ENCODE results near the gene CHST7.
"Not testable (repeated sequence)": the region's sequence is repeated elsewhere in the genome, so short reads cannot be mapped to it uniquely, and the experiment has no call there.

The CHST7 gene
- total RNA-seq: 8.7 to 24.0 (median 14.0) reads per million in 9 experiments

DNA sequence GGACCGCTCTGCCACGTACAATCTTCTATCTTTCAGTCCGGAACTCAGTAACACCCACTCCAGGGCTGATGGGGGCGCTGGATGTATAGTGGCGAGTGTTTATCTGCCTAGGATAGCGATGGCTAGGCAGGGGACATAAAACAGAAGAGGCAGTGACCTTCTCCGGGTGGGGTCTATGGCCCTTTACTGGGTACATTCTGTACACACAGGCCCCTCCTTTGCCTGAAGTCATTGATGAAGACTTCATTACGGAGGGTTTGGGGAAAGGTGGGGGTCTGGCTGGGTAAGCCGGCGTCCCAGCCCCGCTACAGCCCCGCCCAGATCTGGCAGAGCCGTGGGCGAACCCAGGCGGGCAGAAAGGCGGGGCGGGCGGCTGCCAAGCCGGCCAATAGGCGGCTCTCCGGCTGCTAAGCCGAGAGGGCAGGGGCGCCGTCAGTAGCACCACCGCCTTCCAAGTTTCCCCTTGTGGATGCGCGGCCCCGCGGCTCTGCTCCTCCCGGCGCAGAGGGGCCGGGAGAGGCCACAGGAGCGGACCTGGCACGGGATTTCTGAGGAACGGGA, at the start of gene CHST7:
TSS of gene CHST7 (plus strand) at position 435 of the 561 bp plus-strand sequence. CDS start 167 bp downstream, outside the sequence.
- Mint-ChIP-seq H3K9me3 (no peaks in the 10 kb centered on the region), H3K4me1 (ENCODE audit: low read depth in 2 of 2) (peaks cover 29 to 36% of the 10 kb centered on the region in 2 donors), H3K27me3 (no peaks in the 10 kb centered on the region), H3K4me3 (peak within 1 kb of the TSS; percentile 74 to 81), H3K27ac (peak within 1 kb of the TSS; percentile 76 to 90), H3K36me3 (ENCODE audit: insufficient read depth) (no peaks in the 10 kb centered on the region)
- DNase-seq (peak; percentile 42 to 57 (median 43)), ATAC-seq (replicated peaks) (peak; percentile 60)

GRCh38 chrX:46528640-46529039, 44.9 kb upstream of the CHST7 start:
- not testable (repeated sequence) for ATAC-seq (replicated peaks); DNase-seq; H3K4me3 Mint-ChIP-seq; H3K27ac Mint-ChIP-seq; H3K27me3 Mint-ChIP-seq; H3K4me1 Mint-ChIP-seq (ENCODE audit: low read depth in 2 of 2); H3K36me3 Mint-ChIP-seq (ENCODE audit: insufficient read depth); H3K9me3 Mint-ChIP-seq

DNA sequence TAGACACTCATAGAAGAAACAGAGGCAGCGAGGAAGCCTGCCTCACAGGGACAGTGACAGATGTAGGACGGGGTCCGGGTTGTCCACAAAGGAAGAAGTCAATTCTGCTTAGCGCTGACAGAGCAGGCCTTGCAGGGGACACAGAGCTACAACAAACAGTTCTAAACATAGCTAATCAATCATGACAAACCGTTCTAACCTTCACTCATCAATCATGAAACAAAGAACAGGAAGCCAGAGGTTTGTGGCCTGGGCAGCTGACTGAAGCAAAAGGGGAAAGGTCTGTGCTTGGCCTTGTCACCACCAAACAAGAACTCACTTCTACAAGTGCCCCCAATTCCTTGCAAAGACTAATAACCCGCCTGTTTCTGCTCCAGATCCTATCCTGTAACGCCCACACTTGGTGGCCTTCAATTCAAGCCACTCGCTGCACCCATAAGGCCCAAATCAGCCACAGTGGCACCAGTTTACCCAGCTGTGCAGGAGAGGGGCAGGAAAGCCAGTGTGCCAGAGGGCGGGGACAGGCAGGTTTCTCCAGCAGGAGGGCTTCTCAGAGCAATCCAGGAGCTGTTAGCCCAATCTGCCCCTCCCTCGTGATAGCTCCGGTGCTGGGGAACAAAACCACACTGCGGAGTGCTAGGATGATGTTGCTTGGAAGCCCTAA, 43.7 kb upstream of the CHST7 start:
- not testable (repeated sequence) for H3K36me3 Mint-ChIP-seq (ENCODE audit: insufficient read depth); H3K27me3 Mint-ChIP-seq; H3K4me3 Mint-ChIP-seq; H3K27ac Mint-ChIP-seq; H3K9me3 Mint-ChIP-seq; ATAC-seq (replicated peaks); H3K4me1 Mint-ChIP-seq (ENCODE audit: low read depth in 2 of 2); DNase-seq

GRCh38 chrX:46530404-46530908, 43.1 kb upstream of the CHST7 start:
- not testable (repeated sequence) for H3K4me1 Mint-ChIP-seq (ENCODE audit: low read depth in 2 of 2); H3K9me3 Mint-ChIP-seq; DNase-seq; H3K36me3 Mint-ChIP-seq (ENCODE audit: insufficient read depth); H3K27me3 Mint-ChIP-seq; H3K27ac Mint-ChIP-seq; ATAC-seq (replicated peaks); H3K4me3 Mint-ChIP-seq

GRCh38 chrX:46531442-46531841, 42.1 kb upstream of the CHST7 start:
- Mint-ChIP-seq H3K27ac (no peak overlapping the region), H3K27me3 (no peaks in the 10 kb centered on the region), H3K4me1 (ENCODE audit: low read depth in 2 of 2) (no peaks in the 10 kb centered on the region), H3K9me3 (no peaks in the 10 kb centered on the region), H3K4me3 (no peak overlapping the region), H3K36me3 (ENCODE audit: insufficient read depth) (peaks cover 3% of the 10 kb centered on the region)
- ATAC-seq (replicated peaks) (no peak), DNase-seq (no peak)

DNA sequence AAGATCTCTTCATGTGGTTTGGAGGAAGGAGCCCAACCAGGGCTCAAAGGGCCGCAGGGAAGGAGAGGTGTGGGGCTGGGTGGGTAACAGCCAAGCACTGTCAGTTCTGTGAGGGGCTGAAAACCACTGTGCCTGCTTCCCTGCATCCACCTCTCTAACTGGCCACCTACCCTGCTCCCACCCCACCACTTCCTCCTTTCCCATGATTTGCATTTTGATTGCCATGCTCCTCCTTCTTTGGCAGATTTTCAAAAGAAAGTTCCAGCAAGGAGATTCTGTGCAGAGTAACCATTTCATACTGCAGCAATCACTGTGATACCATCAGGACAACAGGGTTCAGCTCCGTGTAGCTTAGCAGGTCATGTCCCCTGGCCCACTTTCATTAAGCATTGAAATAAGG, 30.1 kb upstream of the CHST7 start:
- peaks cover 0 to 7% of the 10 kb centered on the region in 2 donors for H3K4me1 Mint-ChIP-seq (ENCODE audit: low read depth in 2 of 2)
- H3K9me3 Mint-ChIP-seq: no peaks in the 10 kb centered on the region
- DNase-seq (no peak), ATAC-seq (replicated peaks) (no peak)
- peak overlapping the region in 1 of 2 donors; percentile 95 for H3K4me3 Mint-ChIP-seq
- peak overlapping the region; percentile 92 to 98 for H3K27ac Mint-ChIP-seq
- peaks cover 38% of the 10 kb centered on the region for H3K36me3 Mint-ChIP-seq (ENCODE audit: insufficient read depth)
- no peaks in the 10 kb centered on the region for H3K27me3 Mint-ChIP-seq

DNA sequence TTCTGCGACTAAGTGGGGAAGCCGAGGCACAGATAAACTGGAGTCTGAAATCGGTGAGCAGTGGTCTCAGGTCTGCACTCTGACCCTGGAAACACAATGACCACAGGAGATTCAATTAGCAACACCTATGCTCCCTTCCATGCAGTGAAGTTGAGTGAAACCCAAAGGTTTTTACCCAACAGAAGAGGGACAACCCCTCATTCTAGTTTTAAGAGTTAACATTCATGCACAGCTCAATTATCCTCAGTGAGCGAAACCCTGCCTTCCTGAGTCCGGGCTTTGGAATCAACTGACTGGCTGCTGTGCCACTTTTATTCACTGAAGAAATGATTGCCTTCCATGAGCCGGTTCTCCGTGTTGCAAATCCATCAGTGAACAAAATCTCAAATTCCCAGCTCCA, 29.0 kb upstream of the CHST7 start:
- H3K27me3 Mint-ChIP-seq; H3K4me1 Mint-ChIP-seq (ENCODE audit: low read depth in 2 of 2); DNase-seq; ATAC-seq (replicated peaks); H3K9me3 Mint-ChIP-seq: not testable (repeated sequence)
- peaks cover 37% of the 10 kb centered on the region for H3K36me3 Mint-ChIP-seq (ENCODE audit: insufficient read depth)
- H3K27ac Mint-ChIP-seq: peak overlapping the region; percentile 92 to 98
- H3K4me3 Mint-ChIP-seq: peak overlapping the region; percentile 90 to 95

GRCh38 chrX:46545111-46546005, 28.2 kb upstream of the CHST7 start, which contains the start of gene ZNF674:
TSS of gene ZNF674 (minus strand) at chrX:46545421. CDS start at chrX:46542087, 3,334 bp downstream.
- Mint-ChIP-seq H3K27me3 (no peaks in the 10 kb centered on the region), H3K4me1 (ENCODE audit: low read depth in 2 of 2) (peaks cover 0 to 8% of the 10 kb centered on the region in 2 donors), H3K27ac (peak within 1 kb of the TSS; percentile 92 to 98), H3K4me3 (peak within 1 kb of the TSS; percentile 90 to 95), H3K9me3 (no peaks in the 10 kb centered on the region), H3K36me3 (ENCODE audit: insufficient read depth) (peaks cover 34% of the 10 kb centered on the region)
- peak; percentile 90 to 94 (median 91) for DNase-seq
- ATAC-seq (replicated peaks): peak; percentile 88

- Mint-ChIP-seq H3K27me3 (no peaks in the 10 kb centered on the region), H3K27ac (no peak overlapping the region), H3K36me3 (ENCODE audit: insufficient read depth) (peaks cover 30% of the 10 kb centered on the region), H3K9me3 (no peaks in the 10 kb centered on the region), H3K4me3 (no peak overlapping the region), H3K4me1 (ENCODE audit: low read depth in 2 of 2) (peaks cover 0 to 8% of the 10 kb centered on the region in 2 donors)
- DNase-seq: no peak
- no peak for ATAC-seq (replicated peaks)
These were observed 25.7 kb upstream of the CHST7 start for GRCh38 chrX:46547857-46548256.

DNA sequence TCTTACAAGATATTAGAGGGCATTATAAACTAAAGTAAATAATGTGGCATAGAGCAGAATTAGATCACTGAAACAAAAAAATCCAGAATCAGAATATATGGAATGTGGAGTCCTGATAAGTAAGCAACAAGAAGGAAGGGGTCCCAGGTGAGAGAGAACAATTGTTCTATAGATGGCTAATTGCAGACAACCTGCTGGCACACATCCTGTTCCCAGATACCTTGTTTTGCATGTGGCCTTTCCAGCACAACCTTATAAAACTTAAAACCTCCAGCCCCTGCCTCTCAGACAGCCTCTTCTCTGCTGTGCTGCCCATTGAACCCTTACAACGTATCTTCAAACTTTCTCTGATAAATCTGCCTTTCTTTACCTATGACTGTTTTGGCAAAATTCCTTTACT, 23.7 kb upstream of the CHST7 start:
- H3K9me3 Mint-ChIP-seq: no peaks in the 10 kb centered on the region
- H3K27me3 Mint-ChIP-seq: no peaks in the 10 kb centered on the region
- peaks cover 23% of the 10 kb centered on the region for H3K36me3 Mint-ChIP-seq (ENCODE audit: insufficient read depth)
- ATAC-seq (replicated peaks) (no peak), DNase-seq (no peak)
- H3K27ac Mint-ChIP-seq: no peak overlapping the region
- H3K4me3 Mint-ChIP-seq: no peak overlapping the region
- peaks cover 0 to 8% of the 10 kb centered on the region in 2 donors for H3K4me1 Mint-ChIP-seq (ENCODE audit: low read depth in 2 of 2)

DNA sequence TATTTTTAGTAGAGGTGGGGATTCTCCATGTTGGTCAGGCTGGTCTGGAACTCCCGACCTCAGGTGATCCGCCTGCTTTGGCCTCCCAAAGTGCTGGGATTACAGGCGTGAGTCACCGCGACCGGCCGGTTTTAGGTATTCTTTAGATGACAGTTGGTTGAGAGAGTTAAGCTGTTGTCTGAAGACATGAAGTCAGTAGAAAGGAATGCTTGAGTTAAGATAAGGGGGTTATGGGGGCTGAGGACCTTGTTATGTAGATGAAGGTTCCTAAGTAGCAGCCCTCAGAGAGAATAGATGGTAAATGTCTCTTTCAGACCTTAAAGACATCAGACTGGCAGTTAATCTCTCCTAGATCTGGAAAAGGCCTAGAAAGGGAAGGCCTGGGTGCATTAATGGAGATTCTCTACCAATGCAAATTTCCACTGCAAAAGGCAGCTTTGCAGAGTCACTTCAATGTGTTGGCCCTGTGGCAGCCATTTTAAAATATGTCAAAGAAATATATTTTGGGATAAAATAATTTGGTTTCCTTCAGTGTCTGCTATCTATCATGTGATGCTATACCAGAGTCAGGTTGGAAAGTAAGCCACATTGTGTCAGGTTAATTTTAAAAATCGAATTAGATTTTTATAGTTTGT, 22.0 kb upstream of the CHST7 start:
- no peak for ATAC-seq (replicated peaks)
- Mint-ChIP-seq H3K4me1 (ENCODE audit: low read depth in 2 of 2) (peaks cover 0 to 3% of the 10 kb centered on the region in 2 donors), H3K27ac (no peak overlapping the region), H3K36me3 (ENCODE audit: insufficient read depth) (peaks cover 9% of the 10 kb centered on the region), H3K9me3 (no peaks in the 10 kb centered on the region), H3K4me3 (no peak overlapping the region), H3K27me3 (no peaks in the 10 kb centered on the region)
- no peak for DNase-seq

DNA sequence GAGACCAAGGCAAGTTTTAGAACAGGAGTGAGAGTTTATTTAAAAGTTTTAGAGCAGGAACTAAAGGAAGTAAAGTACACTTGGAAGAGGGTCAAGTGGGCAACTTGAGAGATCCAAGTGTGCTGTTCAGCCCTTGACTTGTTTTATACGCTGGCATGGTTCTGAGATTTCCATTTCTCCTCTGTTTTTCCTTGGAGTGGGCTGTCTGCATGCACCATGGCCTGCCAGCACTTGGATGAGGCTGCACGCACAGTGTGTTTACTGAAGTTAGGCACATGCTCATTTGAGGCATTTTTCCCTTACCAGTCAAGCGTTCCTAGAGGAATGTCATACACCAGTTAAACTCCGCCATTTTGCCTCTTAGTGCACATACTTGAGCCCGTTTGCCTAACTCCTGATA, 19.6 kb upstream of the CHST7 start:
- Mint-ChIP-seq H3K36me3 (ENCODE audit: insufficient read depth) (peaks cover 3% of the 10 kb centered on the region), H3K27me3 (no peaks in the 10 kb centered on the region), H3K4me3 (no peak overlapping the region), H3K9me3 (no peaks in the 10 kb centered on the region), H3K4me1 (ENCODE audit: low read depth in 2 of 2) (peaks cover 0 to under 1% of the 10 kb centered on the region in 2 donors), H3K27ac (no peak overlapping the region)
- no peak for DNase-seq
- ATAC-seq (replicated peaks): no peak

- ATAC-seq (replicated peaks) (no peak), DNase-seq (no peak)
- Mint-ChIP-seq H3K9me3 (no peaks in the 10 kb centered on the region), H3K27ac (no peak overlapping the region), H3K4me3 (no peak overlapping the region), H3K4me1 (ENCODE audit: low read depth in 2 of 2) (no peaks in the 10 kb centered on the region), H3K27me3 (no peaks in the 10 kb centered on the region), H3K36me3 (ENCODE audit: insufficient read depth) (peaks cover 3% of the 10 kb centered on the region)
These were observed 18.6 kb upstream of the CHST7 start for GRCh38 chrX:46554942-46555341.

Measured in effector memory CD8-positive, alpha-beta T cell (primary cell).